SJSA1 (cell line): ENCODE results near the gene TMTC2. TPM values are rescaled to one million over a fixed set of nuclear protein-coding genes. Genes with fewer than 3 reads are reported as not detected.

Source experiments
- DNase-seq, 2 experiments: peaks; one replicate each; pipeline ENCODE4 v3.0.0-alpha.2; 2015 to 2020; ENCODE audit warnings: low spot score in 2 of 2, low read depth in 1 of 2
- H3K27ac ChIP-seq: fragments of 250-450 bp; sonication (Bioruptor Pico); 2 replicates; pipeline ENCODE4 v1.5.1; 2020; ENCODE audit warnings: mild to moderate bottlenecking, moderate library complexity
- H3K27me3 ChIP-seq: fragments of 250-450 bp; sonication (Bioruptor Pico); replicated peaks from 2 replicates; pipeline ENCODE4 v1.5.1; 2020; ENCODE audit warnings: mild to moderate bottlenecking, moderate library complexity
- H3K36me3 ChIP-seq: fragments of 250-450 bp; sonication (Bioruptor Pico); 2 replicates; pipeline ENCODE4 v1.5.1; 2020; ENCODE audit warnings: mild to moderate bottlenecking
- H3K4me1 ChIP-seq: fragments of 250-450 bp; sonication (Bioruptor Pico); replicated peaks from 2 replicates; pipeline ENCODE4 v1.6.1; 2021; ENCODE audit warnings: mild to moderate bottlenecking
- H3K4me3 ChIP-seq: fragments of 250-450 bp; sonication (Bioruptor Pico); 2 replicates; pipeline ENCODE4 v1.5.1; 2020; ENCODE audit warnings: mild to moderate bottlenecking
- H3K9me3 ChIP-seq: fragments of 250-450 bp; sonication (Bioruptor Pico); replicated peaks from 2 replicates; pipeline ENCODE4 v1.5.1; 2020; ENCODE audit warnings: mild to moderate bottlenecking
- total RNA-seq: library from RNA; depleted of rRNA; stranded (reverse); fragments of >200 nt; shearing (Covaris generic); gene quantifications from 2 replicates; pipeline ENCODE4 v1.2.3, GENCODE V29; 2014

The TMTC2 gene
- total RNA-seq, 1 experiment from 2014 or later = 0.13 TPM

- H3K4me1 ChIP-seq = no peaks in the 10 kb centered on the region
- no peaks in the 10 kb centered on the region for H3K9me3 ChIP-seq
- H3K27me3 ChIP-seq = no peaks in the 10 kb centered on the region
- H3K36me3 ChIP-seq = no peaks in the 10 kb centered on the region
- no peak overlapping the region for H3K27ac ChIP-seq
- H3K4me3 ChIP-seq = no peak overlapping the region
- no peak for DNase-seq
Measured at GRCh38 chr12:82893896-82894295, 207.2 kb downstream of the TMTC2 start.

- DNase-seq = no peak
Measured at GRCh38 chr12:82896277-82896676, 209.6 kb downstream of the TMTC2 start.

GRCh38 chr12:82896979-82897378 is 210.3 kb downstream of the TMTC2 start:
- no peak overlapping the region for H3K27ac ChIP-seq
- H3K27me3 ChIP-seq = no peaks in the 10 kb centered on the region
- H3K9me3 ChIP-seq = no peaks in the 10 kb centered on the region
- no peaks in the 10 kb centered on the region for H3K4me1 ChIP-seq
- no peaks in the 10 kb centered on the region for H3K36me3 ChIP-seq
- no peak overlapping the region for H3K4me3 ChIP-seq
- DNase-seq = no peak

More at GRCh38 chr12:82896277-82896676, 209.6 kb downstream of the TMTC2 start:
- Histone ChIP-seq H3K4me3 (no peak overlapping the region), H3K27me3 (no peaks in the 10 kb centered on the region), H3K4me1 (no peaks in the 10 kb centered on the region), H3K36me3 (no peaks in the 10 kb centered on the region), H3K9me3 (no peaks in the 10 kb centered on the region), H3K27ac (no peak overlapping the region)

GRCh38 chr12:82898441-82898840 is 211.7 kb downstream of the TMTC2 start:
- no peaks in the 10 kb centered on the region for H3K27me3 ChIP-seq
- H3K4me3 ChIP-seq = no peak overlapping the region
- H3K9me3 ChIP-seq = no peaks in the 10 kb centered on the region

GRCh38 chr12:82904219-82904790 is 217.6 kb downstream of the TMTC2 start:
- no peaks in the 10 kb centered on the region for H3K27me3 ChIP-seq
- H3K27ac ChIP-seq = no peak overlapping the region
- H3K4me3 ChIP-seq = no peak overlapping the region
- no peaks in the 10 kb centered on the region for H3K4me1 ChIP-seq
- H3K9me3 ChIP-seq = no peaks in the 10 kb centered on the region
- no peak for DNase-seq
- H3K36me3 ChIP-seq = no peaks in the 10 kb centered on the region

More at GRCh38 chr12:82898441-82898840, 211.7 kb downstream of the TMTC2 start:
- DNase-seq = no peak
- no peaks in the 10 kb centered on the region for H3K4me1 ChIP-seq
- H3K36me3 ChIP-seq = no peaks in the 10 kb centered on the region
- no peak overlapping the region for H3K27ac ChIP-seq

GRCh38 chr12:82910246-82910893 is 223.7 kb downstream of the TMTC2 start:
- no peaks in the 10 kb centered on the region for H3K27me3 ChIP-seq
- H3K4me1 ChIP-seq = no peaks in the 10 kb centered on the region
- H3K36me3 ChIP-seq = no peaks in the 10 kb centered on the region
- DNase-seq = no peak
- H3K27ac ChIP-seq = no peak overlapping the region
- no peaks in the 10 kb centered on the region for H3K9me3 ChIP-seq
- H3K4me3 ChIP-seq = no peak overlapping the region

GRCh38 chr12:82912406-82912805 is 225.7 kb downstream of the TMTC2 start:
- H3K36me3 ChIP-seq = no peaks in the 10 kb centered on the region
- DNase-seq = no peak

GRCh38 chr12:82919388-82920054 is 232.8 kb downstream of the TMTC2 start:
- Histone ChIP-seq H3K4me3 (no peak overlapping the region), H3K27me3 (no peaks in the 10 kb centered on the region), H3K9me3 (no peaks in the 10 kb centered on the region; the same call in 1 of the 2 replicates), H3K4me1 (no peaks in the 10 kb centered on the region), H3K36me3 (no peaks in the 10 kb centered on the region), H3K27ac (no peak overlapping the region)
- no peak for DNase-seq

More at GRCh38 chr12:82912406-82912805, 225.7 kb downstream of the TMTC2 start:
- no peak overlapping the region for H3K4me3 ChIP-seq
- no peaks in the 10 kb centered on the region for H3K4me1 ChIP-seq
- H3K9me3 ChIP-seq = no peaks in the 10 kb centered on the region; the same call in 1 of the 2 replicates
- no peak overlapping the region for H3K27ac ChIP-seq
- H3K27me3 ChIP-seq = no peaks in the 10 kb centered on the region

- H3K36me3 ChIP-seq = no peaks in the 10 kb centered on the region
- H3K9me3 ChIP-seq = no peaks in the 10 kb centered on the region; the same call in 1 of the 2 replicates
- no peak for DNase-seq
- no peak overlapping the region for H3K4me3 ChIP-seq
- no peaks in the 10 kb centered on the region for H3K4me1 ChIP-seq
- H3K27ac ChIP-seq = no peak overlapping the region
- H3K27me3 ChIP-seq = no peaks in the 10 kb centered on the region
Measured at GRCh38 chr12:82923935-82924334, 237.2 kb downstream of the TMTC2 start.

GRCh38 chr12:82926630-82927029 is 239.9 kb downstream of the TMTC2 start:
- H3K27me3 ChIP-seq = no peaks in the 10 kb centered on the region
- no peak overlapping the region for H3K4me3 ChIP-seq
- H3K36me3 ChIP-seq = no peaks in the 10 kb centered on the region
- H3K4me1 ChIP-seq = no peaks in the 10 kb centered on the region
- DNase-seq = no peak
- no peak overlapping the region for H3K27ac ChIP-seq
- H3K9me3 ChIP-seq = no peaks in the 10 kb centered on the region; the same call in 1 of the 2 replicates

- Histone ChIP-seq H3K4me1 (no peaks in the 10 kb centered on the region), H3K27me3 (no peaks in the 10 kb centered on the region), H3K4me3 (no peak overlapping the region), H3K27ac (no peak overlapping the region), H3K9me3 (no peaks in the 10 kb centered on the region; the same call in 1 of the 2 replicates), H3K36me3 (no peaks in the 10 kb centered on the region)
- no peak for DNase-seq
Measured at GRCh38 chr12:82930301-82930700, 243.6 kb downstream of the TMTC2 start.

GRCh38 chr12:82931349-82932116 is 244.8 kb downstream of the TMTC2 start:
- Histone ChIP-seq H3K4me1 (no peaks in the 10 kb centered on the region), H3K4me3 (no peak overlapping the region), H3K27ac (no peak overlapping the region), H3K9me3 (no peaks in the 10 kb centered on the region; the same call in 1 of the 2 replicates), H3K36me3 (no peaks in the 10 kb centered on the region), H3K27me3 (no peaks in the 10 kb centered on the region)
- no peak for DNase-seq

- no peaks in the 10 kb centered on the region for H3K27me3 ChIP-seq
- H3K9me3 ChIP-seq = no peaks in the 10 kb centered on the region
- DNase-seq = no peak
- no peaks in the 10 kb centered on the region for H3K36me3 ChIP-seq
- no peak overlapping the region for H3K27ac ChIP-seq
- H3K4me1 ChIP-seq = no peaks in the 10 kb centered on the region
- no peak overlapping the region for H3K4me3 ChIP-seq
Measured at GRCh38 chr12:82937151-82937550, 250.4 kb downstream of the TMTC2 start.
